HepG2 (cell line): Measurements from ENCODE around the gene CIITA. TPM values are rescaled to one million over a fixed set of nuclear protein-coding genes. Genes with fewer than 3 reads are reported as not detected.
A peak's percentile ranks its signal among the peaks of the same experiment; 100 is the strongest.

Experiments used
- AKAP8 ChIP-seq: sonication (generic); formaldehyde crosslinking; IDR thresholded peaks from 2 replicates; pipeline ENCODE4 v1.5.1; 2020; ENCODE audit warnings: mild to moderate bottlenecking, missing genetic modification reagents
- BCL3 ChIP-seq: sonication (generic); formaldehyde crosslinking; IDR thresholded peaks from 2 replicates; pipeline ENCODE4 v1.5.1; 2020; ENCODE audit warnings: mild to moderate bottlenecking, missing genetic modification reagents, moderate library complexity
- CBX5 ChIP-seq: sonication (generic); formaldehyde crosslinking; IDR thresholded peaks from 2 replicates; pipeline ENCODE4 v1.4.0; 2020; ENCODE audit warnings: missing genetic modification reagents, borderline replicate concordance
- CHD4 ChIP-seq: fragments of 200-600 bp; sonication (generic); IDR thresholded peaks from 2 replicates; pipeline ENCODE4 v1.7.0; 2017; ENCODE audit warnings: mild to moderate bottlenecking, low read length, borderline replicate concordance
- SMARCC2 ChIP-seq: fragments of 450-650 bp; IDR thresholded peaks from 2 replicates; pipeline ENCODE4 v1.6.1; 2017; ENCODE audit warnings: antibody characterized with exemption, mild to moderate bottlenecking
- ZNF276 ChIP-seq: sonication (generic); formaldehyde crosslinking; IDR thresholded peaks from 2 replicates; pipeline ENCODE4 v1.4.0; 2020; ENCODE audit warnings: mild to moderate bottlenecking, low read depth, missing genetic modification reagents
- ZSCAN29 ChIP-seq: sonication (generic); formaldehyde crosslinking; conservative IDR thresholded peaks from 2 replicates; pipeline ENCODE4 v1.4.0; 2020; ENCODE audit warnings: mild to moderate bottlenecking, missing genetic modification reagents
- ZXDC ChIP-seq: sonication (generic); formaldehyde crosslinking; IDR thresholded peaks from 2 replicates; pipeline ENCODE4 v1.5.0; 2020; ENCODE audit warnings: mild to moderate bottlenecking, missing genetic modification reagents
- polyA plus RNA-seq, 8 experiments: library from polyadenylated mRNA; depleted of rRNA in 3 of 8; stranded (reverse) in 7 of 8; unstranded in 1 of 8; fragments of >200 nt; fragmentation: Illumina TruSeq in 4 of 8; extraction: Trizol in 4 of 8; gene quantifications; 2 replicates each; pipeline versions ENCODE4 v1.2.1 to v1.2.3, GENCODE V29; 2011 to 2016; ENCODE audit warnings: low read depth in 4 of 8, missing spikeins in 1 of 8, mixed read lengths in 1 of 8; ENCODE audit not compliant: insufficient read depth in 1 of 8
- total RNA-seq, 5 experiments: library from RNA; depleted of rRNA; stranded (reverse); fragments of >200 nt; fragmentation: Illumina TruSeq; extraction: Trizol; gene quantifications; 2 replicates each; pipeline ENCODE4 v1.2.3, GENCODE V29; 2016; ENCODE audit warnings: low read depth in 1 of 5
- TF ChIP-seq, protein P1 (sequence below): IDR thresholded peaks from 2 replicates; pipeline ENCODE4 v1.6.1; 2016
- TF ChIP-seq, protein P2 (sequence below): IDR thresholded peaks from 2 replicates; pipeline ENCODE4 v1.6.1; 2016; ENCODE audit warnings: low read depth, missing genetic modification reagents, missing compliant biosample characterization

CIITA gene
- total and polyA plus RNA-seq, 2 of the 13 experiments (the other 11 are each of a cell fraction or from before 2014, with no cell fraction given): 0.08 to 0.09 TPM

DNA sequence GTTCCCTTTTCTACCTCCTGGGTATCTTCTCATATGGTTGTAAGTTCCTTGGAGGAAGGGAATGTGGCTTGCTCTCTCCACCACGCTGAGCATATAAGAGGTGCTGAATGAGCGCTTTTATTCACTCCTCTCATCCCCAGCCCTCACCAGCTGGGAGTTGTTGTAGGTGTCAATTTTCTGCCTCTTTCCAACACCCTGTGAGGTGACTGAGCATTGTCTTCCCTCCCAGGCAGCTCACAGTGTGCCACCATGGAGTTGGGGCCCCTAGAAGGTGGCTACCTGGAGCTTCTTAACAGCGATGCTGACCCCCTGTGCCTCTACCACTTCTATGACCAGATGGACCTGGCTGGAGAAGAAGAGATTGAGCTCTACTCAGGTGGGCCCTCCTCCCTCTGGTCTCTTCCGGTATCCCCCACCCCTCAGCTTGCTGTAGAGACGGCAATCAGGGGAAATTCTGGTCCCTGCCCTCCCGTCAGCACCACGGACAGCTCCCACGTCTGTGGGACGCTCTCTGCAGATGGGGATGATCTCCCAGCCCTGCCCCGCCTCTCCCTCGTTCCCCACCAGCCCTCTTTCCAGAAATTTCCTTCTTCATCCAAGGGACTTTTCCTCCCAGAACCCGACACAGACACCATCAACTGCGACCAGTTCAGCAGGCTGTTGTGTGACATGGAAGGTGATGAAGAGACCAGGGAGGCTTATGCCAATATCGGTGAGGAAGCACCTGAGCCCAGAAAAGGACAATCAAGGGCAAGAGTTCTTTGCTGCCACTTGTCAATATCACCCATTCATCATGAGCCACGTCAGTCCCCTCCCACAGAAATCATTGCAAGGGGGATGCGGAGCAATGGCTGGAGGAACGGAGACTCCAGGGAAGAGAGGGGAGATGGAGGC, 18.3 kb downstream of the CIITA start (continued):
- TF ChIP-seq, protein P1, sequence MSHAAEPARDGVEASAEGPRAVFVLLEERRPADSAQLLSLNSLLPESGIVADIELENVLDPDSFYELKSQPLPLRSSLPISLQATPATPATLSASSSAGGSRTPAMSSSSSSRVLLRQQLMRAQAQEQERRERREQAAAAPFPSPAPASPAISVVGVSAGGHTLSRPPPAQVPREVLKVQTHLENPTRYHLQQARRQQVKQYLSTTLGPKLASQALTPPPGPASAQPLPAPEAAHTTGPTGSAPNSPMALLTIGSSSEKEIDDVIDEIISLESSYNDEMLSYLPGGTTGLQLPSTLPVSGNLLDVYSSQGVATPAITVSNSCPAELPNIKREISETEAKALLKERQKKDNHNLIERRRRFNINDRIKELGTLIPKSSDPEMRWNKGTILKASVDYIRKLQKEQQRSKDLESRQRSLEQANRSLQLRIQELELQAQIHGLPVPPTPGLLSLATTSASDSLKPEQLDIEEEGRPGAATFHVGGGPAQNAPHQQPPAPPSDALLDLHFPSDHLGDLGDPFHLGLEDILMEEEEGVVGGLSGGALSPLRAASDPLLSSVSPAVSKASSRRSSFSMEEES (CRISPR knock-in tag): peak; percentile 90
- TF ChIP-seq BCL3: peak; percentile 84
- TF ChIP-seq ZNF276 (CRISPR knock-in tag): peak; percentile 60; the same call in 1 of the 2 replicates
- peak; percentile 70; the same call in 1 of the 2 replicates for TF ChIP-seq CBX5 (CRISPR knock-in tag)
- TF ChIP-seq AKAP8 (CRISPR knock-in tag): 0 out of 2 replicates have a peak, but pooled peaks have one; percentile 53
- TF ChIP-seq ZXDC (CRISPR knock-in tag): no peak
- no peak for TF ChIP-seq ZSCAN29 (CRISPR knock-in tag)
- no peak for TF ChIP-seq CHD4
- TF ChIP-seq, protein P2, sequence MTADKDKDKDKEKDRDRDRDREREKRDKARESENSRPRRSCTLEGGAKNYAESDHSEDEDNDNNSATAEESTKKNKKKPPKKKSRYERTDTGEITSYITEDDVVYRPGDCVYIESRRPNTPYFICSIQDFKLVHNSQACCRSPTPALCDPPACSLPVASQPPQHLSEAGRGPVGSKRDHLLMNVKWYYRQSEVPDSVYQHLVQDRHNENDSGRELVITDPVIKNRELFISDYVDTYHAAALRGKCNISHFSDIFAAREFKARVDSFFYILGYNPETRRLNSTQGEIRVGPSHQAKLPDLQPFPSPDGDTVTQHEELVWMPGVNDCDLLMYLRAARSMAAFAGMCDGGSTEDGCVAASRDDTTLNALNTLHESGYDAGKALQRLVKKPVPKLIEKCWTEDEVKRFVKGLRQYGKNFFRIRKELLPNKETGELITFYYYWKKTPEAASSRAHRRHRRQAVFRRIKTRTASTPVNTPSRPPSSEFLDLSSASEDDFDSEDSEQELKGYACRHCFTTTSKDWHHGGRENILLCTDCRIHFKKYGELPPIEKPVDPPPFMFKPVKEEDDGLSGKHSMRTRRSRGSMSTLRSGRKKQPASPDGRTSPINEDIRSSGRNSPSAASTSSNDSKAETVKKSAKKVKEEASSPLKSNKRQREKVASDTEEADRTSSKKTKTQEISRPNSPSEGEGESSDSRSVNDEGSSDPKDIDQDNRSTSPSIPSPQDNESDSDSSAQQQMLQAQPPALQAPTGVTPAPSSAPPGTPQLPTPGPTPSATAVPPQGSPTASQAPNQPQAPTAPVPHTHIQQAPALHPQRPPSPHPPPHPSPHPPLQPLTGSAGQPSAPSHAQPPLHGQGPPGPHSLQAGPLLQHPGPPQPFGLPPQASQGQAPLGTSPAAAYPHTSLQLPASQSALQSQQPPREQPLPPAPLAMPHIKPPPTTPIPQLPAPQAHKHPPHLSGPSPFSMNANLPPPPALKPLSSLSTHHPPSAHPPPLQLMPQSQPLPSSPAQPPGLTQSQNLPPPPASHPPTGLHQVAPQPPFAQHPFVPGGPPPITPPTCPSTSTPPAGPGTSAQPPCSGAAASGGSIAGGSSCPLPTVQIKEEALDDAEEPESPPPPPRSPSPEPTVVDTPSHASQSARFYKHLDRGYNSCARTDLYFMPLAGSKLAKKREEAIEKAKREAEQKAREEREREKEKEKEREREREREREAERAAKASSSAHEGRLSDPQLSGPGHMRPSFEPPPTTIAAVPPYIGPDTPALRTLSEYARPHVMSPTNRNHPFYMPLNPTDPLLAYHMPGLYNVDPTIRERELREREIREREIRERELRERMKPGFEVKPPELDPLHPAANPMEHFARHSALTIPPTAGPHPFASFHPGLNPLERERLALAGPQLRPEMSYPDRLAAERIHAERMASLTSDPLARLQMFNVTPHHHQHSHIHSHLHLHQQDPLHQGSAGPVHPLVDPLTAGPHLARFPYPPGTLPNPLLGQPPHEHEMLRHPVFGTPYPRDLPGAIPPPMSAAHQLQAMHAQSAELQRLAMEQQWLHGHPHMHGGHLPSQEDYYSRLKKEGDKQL: peak; percentile 77; the same call in 1 of the 2 replicates
- TF ChIP-seq SMARCC2: no peak
